ENCODE data around the gene RANBP9. TPM values are rescaled to one million over a fixed set of nuclear protein-coding genes. Genes with fewer than 3 reads are reported as not detected.

The RANBP9 gene
- total and polyA plus RNA-seq, 2 donors (not counting 3 experiments of a cell fraction or from before 2014, with no cell fraction given): 15.1 to 40.2 TPM

DNA sequence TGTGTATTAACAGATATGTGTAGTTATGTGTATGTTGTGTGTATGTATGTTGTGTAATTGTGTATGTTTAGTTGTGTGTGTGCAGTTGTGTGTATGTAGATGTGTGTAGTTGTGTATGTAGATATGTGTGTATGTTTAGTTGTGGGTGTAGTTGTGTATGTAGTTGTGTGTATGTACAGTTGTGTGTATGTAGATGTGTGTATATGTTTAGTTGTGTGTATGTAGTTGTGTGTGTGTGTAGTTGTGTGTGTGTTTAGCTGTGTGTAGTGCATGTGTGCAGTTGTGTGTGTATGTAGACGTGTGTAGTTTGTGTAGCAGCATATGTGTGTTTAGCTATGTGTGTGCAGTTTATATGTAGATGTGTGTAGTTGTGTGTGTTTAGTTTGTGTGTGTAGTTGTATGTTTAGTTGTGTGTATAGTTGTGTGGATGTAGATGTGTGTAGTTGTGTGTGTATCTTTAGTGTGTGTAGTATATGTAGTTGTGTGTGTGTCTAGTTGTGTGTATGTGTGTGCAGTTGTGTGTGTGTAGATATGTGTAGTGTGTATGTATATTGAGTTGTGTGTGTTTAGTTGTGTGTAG lies 121.0 kb downstream of the RANBP9 start:
- CTCF ChIA-PET: interaction anchor here (1.4 kb wide), 1 partner anchor 16 kb away, joined by 9 read pairs; no protein-coding TSS in a partner anchor
- intact Hi-C loops (cut with micrococcal nuclease): no loop called here

More for the DNA sequence above, 121.0 kb downstream of the RANBP9 start:
- Histone ChIP-seq H3K9me3 (replicated peaks; ENCODE audit: control insufficient read depth, insufficient read depth, low read length) (no peaks in the 10 kb centered on the region), H3K27ac (ENCODE audit: insufficient read depth, low read depth, low read length) (no peak overlapping the region), H3K79me2 (ENCODE audit: control insufficient read depth, insufficient read depth, low read length) (no peaks in the 10 kb centered on the region), H3K4me1 (ENCODE audit: control insufficient read depth, extremely low read depth, insufficient read depth, low read length) (no peaks in the 10 kb centered on the region), H3K9me1 (replicated peaks; ENCODE audit: control insufficient read depth, extremely low read depth, insufficient read depth, low read length) (no peaks in the 10 kb centered on the region), H4K20me1 (replicated peaks; ENCODE audit: control insufficient read depth, extremely low read depth, insufficient read depth, low read length) (no peaks in the 10 kb centered on the region), H3K4me3 (replicated peaks in 1 of 3; ENCODE audit: insufficient read depth in 1 of 3, low read depth in 1 of 3, low read length in 3 of 3) (no peak overlapping the region), H3K27me3 (ENCODE audit: control insufficient read depth in 2 of 2, insufficient read depth in 2 of 2, low read length in 2 of 2) (no peaks in the 10 kb centered on the region), H3K9ac (replicated peaks; ENCODE audit: extremely low read depth, insufficient read depth, low read length) (no peak overlapping the region), H2AFZ (ENCODE audit: low read depth, low read length) (no peak overlapping the region), H3K4me2 (ENCODE audit: insufficient read depth, low read length) (no peak overlapping the region), H3K36me3 (ENCODE audit: control insufficient read depth in 2 of 2, extremely low read depth in 1 of 2, insufficient read depth in 2 of 2, low read length in 2 of 2) (peaks cover 0 to 11% of the 10 kb centered on the region in 2 experiments)
- BruUV-seq (replicated peaks): no TSS peak
- POLR2A ChIA-PET: no interaction called here
- DNase-seq (ENCODE audit: low read depth, low spot score): no peak
- dilution Hi-C loops (cut with MboI; ENCODE audit: extremely low pct_ligation_motif_present, low sequenced_read_pairs): no loop called here
- TF ChIP-seq POLR2A (IDR thresholded peaks at IDR 0.05; ENCODE audit: low read depth, low read length) (no peak), FOS (IDR thresholded peaks at IDR 0.05; ENCODE audit: borderline replicate concordance, insufficient read depth, low read length) (no peak), MYC (IDR thresholded peaks at IDR 0.05; ENCODE audit: low read depth, low read length) (no peak), JUN (IDR thresholded peaks at IDR 0.05; ENCODE audit: borderline replicate concordance, insufficient read depth, insufficient read length, low read depth) (no peak), POLR2AphosphoS5 (IDR thresholded peaks at IDR 0.05; ENCODE audit: insufficient read depth, low read depth, low read length) (no peak), GATA2 (IDR thresholded peaks at IDR 0.05; ENCODE audit: insufficient read depth, insufficient read length, low read depth, low read length) (no peak)
- TF ChIP-seq, protein P1, sequence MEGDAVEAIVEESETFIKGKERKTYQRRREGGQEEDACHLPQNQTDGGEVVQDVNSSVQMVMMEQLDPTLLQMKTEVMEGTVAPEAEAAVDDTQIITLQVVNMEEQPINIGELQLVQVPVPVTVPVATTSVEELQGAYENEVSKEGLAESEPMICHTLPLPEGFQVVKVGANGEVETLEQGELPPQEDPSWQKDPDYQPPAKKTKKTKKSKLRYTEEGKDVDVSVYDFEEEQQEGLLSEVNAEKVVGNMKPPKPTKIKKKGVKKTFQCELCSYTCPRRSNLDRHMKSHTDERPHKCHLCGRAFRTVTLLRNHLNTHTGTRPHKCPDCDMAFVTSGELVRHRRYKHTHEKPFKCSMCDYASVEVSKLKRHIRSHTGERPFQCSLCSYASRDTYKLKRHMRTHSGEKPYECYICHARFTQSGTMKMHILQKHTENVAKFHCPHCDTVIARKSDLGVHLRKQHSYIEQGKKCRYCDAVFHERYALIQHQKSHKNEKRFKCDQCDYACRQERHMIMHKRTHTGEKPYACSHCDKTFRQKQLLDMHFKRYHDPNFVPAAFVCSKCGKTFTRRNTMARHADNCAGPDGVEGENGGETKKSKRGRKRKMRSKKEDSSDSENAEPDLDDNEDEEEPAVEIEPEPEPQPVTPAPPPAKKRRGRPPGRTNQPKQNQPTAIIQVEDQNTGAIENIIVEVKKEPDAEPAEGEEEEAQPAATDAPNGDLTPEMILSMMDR (IDR thresholded peaks at IDR 0.05; ENCODE audit: extremely low read depth in 1 of 2, insufficient read depth in 1 of 2, low read depth in 1 of 2, low read length in 2 of 2): no peak
- TF ChIP-seq, protein P2, sequence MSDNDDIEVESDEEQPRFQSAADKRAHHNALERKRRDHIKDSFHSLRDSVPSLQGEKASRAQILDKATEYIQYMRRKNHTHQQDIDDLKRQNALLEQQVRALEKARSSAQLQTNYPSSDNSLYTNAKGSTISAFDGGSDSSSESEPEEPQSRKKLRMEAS (IDR thresholded peaks at IDR 0.05; ENCODE audit: insufficient read depth, insufficient read length): no peak
- no peak for FAIRE-seq

Measured in endothelial cell of umbilical vein (primary cell).